ENCODE results near the gene STAU1.

DNA sequence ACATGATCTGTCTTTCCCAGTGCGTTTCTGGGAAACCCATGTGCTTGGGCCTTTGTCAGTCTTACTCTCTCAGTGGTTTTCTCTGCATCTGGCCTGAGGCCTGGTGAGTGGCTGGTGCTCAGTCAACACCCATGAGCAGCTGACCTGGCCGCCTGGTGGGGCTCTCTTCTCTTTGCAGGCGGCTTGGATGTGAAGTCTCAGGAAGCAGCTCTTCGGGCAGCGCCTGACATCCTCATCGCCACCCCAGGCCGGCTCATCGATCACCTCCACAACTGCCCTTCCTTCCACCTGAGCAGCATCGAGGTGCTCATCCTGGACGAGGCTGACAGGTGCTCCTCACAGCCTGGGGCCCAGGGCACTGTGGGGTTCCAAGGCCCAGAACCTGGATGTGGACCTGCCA, 41.9 kb upstream of the STAU1 start:
- TF ChIP-seq POLR2A (IDR thresholded peaks at IDR 0.05): no peak
- TF ChIP-seq, protein P1, sequence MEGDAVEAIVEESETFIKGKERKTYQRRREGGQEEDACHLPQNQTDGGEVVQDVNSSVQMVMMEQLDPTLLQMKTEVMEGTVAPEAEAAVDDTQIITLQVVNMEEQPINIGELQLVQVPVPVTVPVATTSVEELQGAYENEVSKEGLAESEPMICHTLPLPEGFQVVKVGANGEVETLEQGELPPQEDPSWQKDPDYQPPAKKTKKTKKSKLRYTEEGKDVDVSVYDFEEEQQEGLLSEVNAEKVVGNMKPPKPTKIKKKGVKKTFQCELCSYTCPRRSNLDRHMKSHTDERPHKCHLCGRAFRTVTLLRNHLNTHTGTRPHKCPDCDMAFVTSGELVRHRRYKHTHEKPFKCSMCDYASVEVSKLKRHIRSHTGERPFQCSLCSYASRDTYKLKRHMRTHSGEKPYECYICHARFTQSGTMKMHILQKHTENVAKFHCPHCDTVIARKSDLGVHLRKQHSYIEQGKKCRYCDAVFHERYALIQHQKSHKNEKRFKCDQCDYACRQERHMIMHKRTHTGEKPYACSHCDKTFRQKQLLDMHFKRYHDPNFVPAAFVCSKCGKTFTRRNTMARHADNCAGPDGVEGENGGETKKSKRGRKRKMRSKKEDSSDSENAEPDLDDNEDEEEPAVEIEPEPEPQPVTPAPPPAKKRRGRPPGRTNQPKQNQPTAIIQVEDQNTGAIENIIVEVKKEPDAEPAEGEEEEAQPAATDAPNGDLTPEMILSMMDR (IDR thresholded peaks at IDR 0.05): no peak

Data from ovary (tissue), 3 donors.